ENCODE measurements around the gene IL17REL.
A peak's percentile ranks its signal among the peaks of the same experiment; 100 is the strongest.

Gene IL17REL

GRCh38 chr22:49964136-49965090 is 48.2 kb downstream of the IL17REL start:
- Histone ChIP-seq H2AFZ (ENCODE audit: low read depth) (no peak overlapping the region), H3K4me1 (ENCODE audit: low read depth, poor library complexity, severe bottlenecking) (peaks cover 9% of the 10 kb centered on the region), H4K20me1 (ENCODE audit: insufficient read depth) (no peaks in the 10 kb centered on the region), H3K27ac (no peak overlapping the region), H3K27me3 (ENCODE audit: insufficient read depth, low read depth) (no peaks in the 10 kb centered on the region), H3K4me3 (IDR thresholded peaks at IDR 0.05; ENCODE audit: insufficient read depth, low read depth, low read length) (no peak overlapping the region), H3K79me2 (ENCODE audit: insufficient read depth, low read depth) (peaks cover 24% of the 10 kb centered on the region), H3K36me3 (ENCODE audit: insufficient read depth) (no peaks in the 10 kb centered on the region), H3K9ac (no peak overlapping the region), H3K4me2 (no peak overlapping the region)
- no peak for TF ChIP-seq CTCF (conservative IDR thresholded peaks at IDR 0.05; ENCODE audit: low read depth, low read length)

- no peak overlapping the region for H3K4me3 ChIP-seq (IDR thresholded peaks at IDR 0.05; ENCODE audit: insufficient read depth, low read depth, low read length)
- no peaks in the 10 kb centered on the region for H3K36me3 ChIP-seq (ENCODE audit: insufficient read depth)
- no peak for TF ChIP-seq CTCF (conservative IDR thresholded peaks at IDR 0.05; ENCODE audit: low read depth, low read length)
- H3K27me3 ChIP-seq (ENCODE audit: insufficient read depth, low read depth): no peaks in the 10 kb centered on the region
- H2AFZ ChIP-seq (ENCODE audit: low read depth): no peak overlapping the region
- H3K9ac ChIP-seq: no peak overlapping the region
- H4K20me1 ChIP-seq (ENCODE audit: insufficient read depth): no peaks in the 10 kb centered on the region
- no peak overlapping the region for H3K4me2 ChIP-seq
- peaks cover 24% of the 10 kb centered on the region for H3K79me2 ChIP-seq (ENCODE audit: insufficient read depth, low read depth)
- H3K4me1 ChIP-seq (ENCODE audit: low read depth, poor library complexity, severe bottlenecking): peaks cover 9% of the 10 kb centered on the region
- H3K27ac ChIP-seq: no peak overlapping the region; the same call in 1 of the 2 replicates
Observed at GRCh38 chr22:49963647-49964026, 48.9 kb downstream of the IL17REL start.

GRCh38 chr22:49962751-49963646 is 49.6 kb downstream of the IL17REL start:
- no peaks in the 10 kb centered on the region for H3K36me3 ChIP-seq (ENCODE audit: insufficient read depth)
- peak overlapping the region; percentile 22; the same call in 1 of the 2 replicates for H3K9ac ChIP-seq
- H3K79me2 ChIP-seq (ENCODE audit: insufficient read depth, low read depth): peaks cover 24% of the 10 kb centered on the region
- no peak overlapping the region for H3K4me3 ChIP-seq (IDR thresholded peaks at IDR 0.05; ENCODE audit: insufficient read depth, low read depth, low read length)
- H4K20me1 ChIP-seq (ENCODE audit: insufficient read depth): no peaks in the 10 kb centered on the region
- peak overlapping the region; percentile 38; the same call in 1 of the 2 replicates for H3K27ac ChIP-seq
- no peaks in the 10 kb centered on the region for H3K27me3 ChIP-seq (ENCODE audit: insufficient read depth, low read depth)
- peaks cover 9% of the 10 kb centered on the region for H3K4me1 ChIP-seq (ENCODE audit: low read depth, poor library complexity, severe bottlenecking)
- TF ChIP-seq CTCF (conservative IDR thresholded peaks at IDR 0.05; ENCODE audit: low read depth, low read length): no peak
- no peak overlapping the region for H2AFZ ChIP-seq (ENCODE audit: low read depth)
- H3K4me2 ChIP-seq: peak overlapping the region; percentile 45; the same call in 1 of the 2 replicates

- H3K79me2 ChIP-seq (ENCODE audit: insufficient read depth, low read depth): peaks cover 24% of the 10 kb centered on the region
- H2AFZ ChIP-seq (ENCODE audit: low read depth): no peak overlapping the region
- peaks cover 9% of the 10 kb centered on the region for H3K4me1 ChIP-seq (ENCODE audit: low read depth, poor library complexity, severe bottlenecking)
- H3K27ac ChIP-seq: peak overlapping the region; percentile 40
- H3K4me3 ChIP-seq (IDR thresholded peaks at IDR 0.05; ENCODE audit: insufficient read depth, low read depth, low read length): no peak overlapping the region
- H3K36me3 ChIP-seq (ENCODE audit: insufficient read depth): no peaks in the 10 kb centered on the region
- no peaks in the 10 kb centered on the region for H3K27me3 ChIP-seq (ENCODE audit: insufficient read depth, low read depth)
- H3K9ac ChIP-seq: peak overlapping the region; percentile 78; the same call in 1 of the 2 replicates
- no peak for TF ChIP-seq CTCF (conservative IDR thresholded peaks at IDR 0.05; ENCODE audit: low read depth, low read length)
- peak overlapping the region; percentile 45; the same call in 1 of the 2 replicates for H3K4me2 ChIP-seq
- H4K20me1 ChIP-seq (ENCODE audit: insufficient read depth): no peaks in the 10 kb centered on the region
Observed at GRCh38 chr22:49962012-49962750, 50.4 kb downstream of the IL17REL start.
